Breast epithelium (tissue), 4 donors: Measurements from ENCODE around the gene ERICH2. TPM values are rescaled to one million over a fixed set of nuclear protein-coding genes. Genes with fewer than 3 reads are reported as not detected.
"Not testable (repeated sequence)": the region's sequence is repeated elsewhere in the genome, so short reads cannot be mapped to it uniquely, and the experiment has no call there.

Source experiments
- DNase-seq, 2 donors: peaks; one replicate each; pipeline ENCODE4 v3.0.0-alpha.2; 2019; ENCODE audit warnings: low spot score in 2 of 2
- H3K27ac ChIP-seq, 2 donors: fragments of 200-600 bp; sonication (generic) in 1 of 2; one replicate each; pipeline ENCODE4 v1.5.1; 2016 to 2019; ENCODE audit warnings: mild to moderate bottlenecking in 1 of 2
- H3K27me3 ChIP-seq, 2 donors: fragments of 200-600 bp; sonication (generic) in 1 of 2; one replicate each; pipeline versions ENCODE4 v1.5.1 to v1.6.0; 2017 to 2019; ENCODE audit warnings: control low read depth in 1 of 2, mild to moderate bottlenecking in 1 of 2
- H3K36me3 ChIP-seq: fragments of 200-600 bp; one replicate; pipeline ENCODE4 v1.5.1; 2019
- H3K4me1 ChIP-seq, 2 donors: fragments of 200-600 bp; sonication (generic); one replicate each; pipeline ENCODE4 v1.5.1; 2016 to 2019; ENCODE audit warnings: control low read depth in 1 of 2
- H3K4me3 ChIP-seq, 3 donors: fragments of 200-600 bp; sonication (generic); 1 replicate in 2 of 3; 2 replicates in 1 of 3; pipeline ENCODE4 v1.5.1; 2016 to 2019; ENCODE audit warnings: mild to moderate bottlenecking in 3 of 3, moderate library complexity in 2 of 3
- H3K9me3 ChIP-seq, 2 donors: fragments of 200-600 bp; sonication (generic) in 1 of 2; one replicate each; pipeline ENCODE4 v1.5.1; 2016 to 2019; ENCODE audit warnings: control low read depth in 1 of 2
- CTCF ChIP-seq, 3 donors: fragments of 450-650 bp; IDR thresholded peaks; one replicate each; pipeline ENCODE4 v1.5.1; 2016 to 2017; ENCODE audit warnings: antibody characterized with exemption in 3 of 3, mild to moderate bottlenecking in 3 of 3, moderate library complexity in 3 of 3
- POLR2A ChIP-seq: fragments of 450-650 bp; IDR thresholded peaks from one replicate; pipeline ENCODE4 v1.6.1; 2016; ENCODE audit warnings: antibody characterized with exemption, mild to moderate bottlenecking, moderate library complexity
- POLR2AphosphoS5 ChIP-seq, 3 donors: sonication (generic); formaldehyde crosslinking; IDR thresholded peaks; one replicate each; pipeline ENCODE4 v1.6.1; 2017; ENCODE audit warnings: antibody characterized with exemption in 3 of 3
- intact Hi-C: fragments of 100-400 bp; cut with DNase I; formaldehyde crosslinking; loops from one replicate; pipeline ENCODE4 v1.15.1; 2023; ENCODE audit warnings: low total_unique reads
- total RNA-seq, 3 donors: library from RNA; depleted of rRNA; stranded (reverse); fragments of >200 nt; gene quantifications; one replicate each; pipeline ENCODE4 v1.1.0, GENCODE V29; 2016

Gene ERICH2
- total RNA-seq, 3 donors from 2014 or later = 0.80 TPM; not detected in 2

GRCh38 chr2:170744248-170745002 is 25.8 kb upstream of the ERICH2 start:
- H3K27ac ChIP-seq = no peak overlapping the region
- DNase-seq = no peak
- H3K4me1 ChIP-seq = no peaks in the 10 kb centered on the region
- no peaks in the 10 kb centered on the region for H3K9me3 ChIP-seq
- intact Hi-C loops = no loop called here
- H3K36me3 ChIP-seq = no peaks in the 10 kb centered on the region
- TF ChIP-seq CTCF (IDR thresholded peaks at IDR 0.05) (no peak), POLR2A (no peak), POLR2AphosphoS5 (IDR thresholded peaks at IDR 0.05) (peak in 1 of 3 donors; percentile 80)
- no peak overlapping the region for H3K4me3 ChIP-seq
- no peaks in the 10 kb centered on the region for H3K27me3 ChIP-seq

- intact Hi-C loops = no loop called here
- TF ChIP-seq POLR2AphosphoS5 (IDR thresholded peaks at IDR 0.05) = no peak
- no peak for TF ChIP-seq CTCF (IDR thresholded peaks at IDR 0.05)
- no peak for TF ChIP-seq POLR2A
- H3K4me3 ChIP-seq = no peak overlapping the region
- no peaks in the 10 kb centered on the region for H3K4me1 ChIP-seq
- H3K27me3 ChIP-seq = no peaks in the 10 kb centered on the region
- H3K9me3 ChIP-seq = peaks cover 0 to 4% of the 10 kb centered on the region in 2 donors
- DNase-seq = no peak
- H3K27ac ChIP-seq = no peak overlapping the region
- H3K36me3 ChIP-seq = no peaks in the 10 kb centered on the region
Observed at GRCh38 chr2:170745305-170745704, 24.9 kb upstream of the ERICH2 start.

- H3K36me3 ChIP-seq = no peaks in the 10 kb centered on the region
- no peaks in the 10 kb centered on the region for H3K27me3 ChIP-seq
- intact Hi-C loops = no loop called here
- peaks cover 0 to 4% of the 10 kb centered on the region in 2 donors for H3K9me3 ChIP-seq
- TF ChIP-seq POLR2A = no peak
- TF ChIP-seq POLR2AphosphoS5 (IDR thresholded peaks at IDR 0.05) = no peak
- no peak for TF ChIP-seq CTCF (IDR thresholded peaks at IDR 0.05)
- no peak overlapping the region for H3K27ac ChIP-seq
- DNase-seq = no peak
- H3K4me1 ChIP-seq = no peaks in the 10 kb centered on the region
- no peak overlapping the region for H3K4me3 ChIP-seq
Observed at GRCh38 chr2:170747921-170748320, 22.3 kb upstream of the ERICH2 start.

GRCh38 chr2:170751555-170751954 is 18.6 kb upstream of the ERICH2 start:
- H3K4me3 ChIP-seq, H3K27ac ChIP-seq, H3K36me3 ChIP-seq, H3K27me3 ChIP-seq, H3K9me3 ChIP-seq, DNase-seq, H3K4me1 ChIP-seq, intact Hi-C loops: not testable (repeated sequence)

- H3K4me1 ChIP-seq = no peaks in the 10 kb centered on the region
Observed at GRCh38 chr2:170761572-170761971, 8.6 kb upstream of the ERICH2 start.

More at GRCh38 chr2:170761572-170761971, 8.6 kb upstream of the ERICH2 start:
- Histone ChIP-seq H3K27me3 (no peaks in the 10 kb centered on the region), H3K4me3 (no peak overlapping the region), H3K9me3 (no peaks in the 10 kb centered on the region), H3K27ac (no peak overlapping the region), H3K36me3 (no peaks in the 10 kb centered on the region)
- DNase-seq = no peak
- no peak for TF ChIP-seq POLR2A
- TF ChIP-seq CTCF (IDR thresholded peaks at IDR 0.05) = no peak
- no peak for TF ChIP-seq POLR2AphosphoS5 (IDR thresholded peaks at IDR 0.05)
- intact Hi-C loops = no loop called here
